RWPE2 (cell line): Measurements from ENCODE around the gene FABP3.

Experiments
- ATAC-seq: fragments of 200-7000 bp; cut with Tn5 transposase; 3 replicates; pipeline ENCODE4 v1.9.1; 2021; ENCODE audit warnings: low read depth
- DNase-seq: peaks from one replicate; pipeline ENCODE4 v3.0.0-alpha.2; 2020; ENCODE audit warnings: low spot score
- H3K27ac ChIP-seq: fragments of 450-650 bp; 2 replicates; pipeline ENCODE4 v1.5.1; 2017; ENCODE audit warnings: mild to moderate bottlenecking; ENCODE audit not compliant: poor library complexity, severe bottlenecking
- H3K27me3 ChIP-seq: fragments of 250-450 bp; sonication (Bioruptor Pico); 2 replicates; pipeline ENCODE4 v1.5.1; 2021; ENCODE audit warnings: mild to moderate bottlenecking, moderate library complexity; ENCODE audit not compliant: insufficient read depth, poor library complexity, severe bottlenecking
- H3K36me3 ChIP-seq: fragments of 250-450 bp; sonication (Bioruptor Pico); 2 replicates; pipeline ENCODE4 v1.5.1; 2020; ENCODE audit warnings: low read depth, mild to moderate bottlenecking, moderate library complexity
- H3K4me1 ChIP-seq: fragments of 250-450 bp; sonication (Bioruptor Pico); 2 replicates; pipeline ENCODE4 v1.5.1; 2021; ENCODE audit warnings: mild to moderate bottlenecking, moderate library complexity; ENCODE audit not compliant: insufficient read depth, poor library complexity, severe bottlenecking
- H3K4me3 ChIP-seq: fragments of 250-450 bp; sonication (Bioruptor Pico); 2 replicates; pipeline ENCODE4 v1.5.1; 2021; ENCODE audit warnings: mild to moderate bottlenecking, moderate library complexity; ENCODE audit not compliant: severe bottlenecking
- H3K9me3 ChIP-seq: fragments of 250-450 bp; sonication (Bioruptor Pico); 2 replicates; pipeline ENCODE4 v1.5.1; 2021; ENCODE audit warnings: mild to moderate bottlenecking, moderate library complexity; ENCODE audit not compliant: severe bottlenecking
- CTCF ChIP-seq: fragments of 450-650 bp; IDR thresholded peaks from one replicate; pipeline ENCODE4 v1.5.1; 2017; ENCODE audit warnings: mild to moderate bottlenecking, moderate library complexity; ENCODE audit not compliant: poor library complexity, severe bottlenecking

FABP3 gene

GRCh38 chr1:31362032-31362431, 10.8 kb downstream of the FABP3 start:
- no peak for DNase-seq
- ATAC-seq: no peak
- TF ChIP-seq CTCF: no peak
- no peaks in the 10 kb centered on the region for H3K4me1 ChIP-seq
- no peak overlapping the region for H3K27ac ChIP-seq
- H3K36me3 ChIP-seq: peaks cover 12% of the 10 kb centered on the region
- H3K9me3 ChIP-seq: no peaks in the 10 kb centered on the region
- H3K4me3 ChIP-seq: no peak overlapping the region
- no peaks in the 10 kb centered on the region for H3K27me3 ChIP-seq

- H3K4me1 ChIP-seq: no peaks in the 10 kb centered on the region
- no peaks in the 10 kb centered on the region for H3K27me3 ChIP-seq
- no peaks in the 10 kb centered on the region for H3K9me3 ChIP-seq
- no peak overlapping the region for H3K27ac ChIP-seq
- no peak for DNase-seq
- H3K4me3 ChIP-seq: no peak overlapping the region
- peaks cover 12% of the 10 kb centered on the region for H3K36me3 ChIP-seq
- TF ChIP-seq CTCF: no peak
- ATAC-seq: no peak
Measured at GRCh38 chr1:31361607-31362006, 11.3 kb downstream of the FABP3 start.

- no peak for ATAC-seq
- DNase-seq: no peak
- H3K27me3 ChIP-seq: no peaks in the 10 kb centered on the region
- no peak for TF ChIP-seq CTCF
- peaks cover 18% of the 10 kb centered on the region for H3K36me3 ChIP-seq
- H3K4me1 ChIP-seq: no peaks in the 10 kb centered on the region
- no peak overlapping the region for H3K4me3 ChIP-seq
- no peaks in the 10 kb centered on the region for H3K9me3 ChIP-seq
- H3K27ac ChIP-seq: no peak overlapping the region
Measured at GRCh38 chr1:31356427-31356826, 16.4 kb downstream of the FABP3 start.

GRCh38 chr1:31354283-31354682, 18.6 kb downstream of the FABP3 start:
- no peak overlapping the region for H3K4me3 ChIP-seq
- H3K9me3 ChIP-seq: no peaks in the 10 kb centered on the region
- H3K4me1 ChIP-seq: no peaks in the 10 kb centered on the region
- no peak for DNase-seq
- no peaks in the 10 kb centered on the region for H3K27me3 ChIP-seq
- no peak overlapping the region for H3K27ac ChIP-seq
- peaks cover 26% of the 10 kb centered on the region for H3K36me3 ChIP-seq
- ATAC-seq: no peak
- no peak for TF ChIP-seq CTCF

- H3K4me3 ChIP-seq: no peak overlapping the region
- no peaks in the 10 kb centered on the region for H3K9me3 ChIP-seq
- H3K4me1 ChIP-seq: no peaks in the 10 kb centered on the region
- no peak for TF ChIP-seq CTCF
- no peak overlapping the region for H3K27ac ChIP-seq
- no peaks in the 10 kb centered on the region for H3K27me3 ChIP-seq
- no peak for ATAC-seq
- peaks cover 49% of the 10 kb centered on the region for H3K36me3 ChIP-seq
- DNase-seq: no peak
Measured at GRCh38 chr1:31348449-31348848, 24.4 kb downstream of the FABP3 start.
